ENCODE data around the gene CHURC1.

The CHURC1 gene
- 104 to 148 reads per million in 2 donors for total RNA-seq

GRCh38 chr14:64914237-64915028 is at the start of gene CHURC1:
CHURC1 (plus strand) TSS chr14:64914455; CDS start chr14:64914496, 41 bp downstream.
- DNase-seq: peak; percentile 58

- DNase-seq: no peak
Measured at GRCh38 chr14:64865109-64865508, 49.1 kb upstream of the CHURC1 start.

GRCh38 chr14:64865992-64866391 is 48.3 kb upstream of the CHURC1 start:
- no peak for DNase-seq

GRCh38 chr14:64867182-64867581 is 47.1 kb upstream of the CHURC1 start:
- no peak for DNase-seq

GRCh38 chr14:64868379-64868778 is 45.9 kb upstream of the CHURC1 start:
- DNase-seq: no peak

- no peak for DNase-seq
Measured at GRCh38 chr14:64868841-64869240, 45.4 kb upstream of the CHURC1 start.

GRCh38 chr14:64870160-64870559 is 44.1 kb upstream of the CHURC1 start:
- no peak for DNase-seq

- no peak for DNase-seq
Measured at GRCh38 chr14:64871344-64871743, 42.9 kb upstream of the CHURC1 start.

- no peak for DNase-seq
Measured at GRCh38 chr14:64873506-64874219, 40.6 kb upstream of the CHURC1 start.

GRCh38 chr14:64875350-64875749 is 38.9 kb upstream of the CHURC1 start:
- DNase-seq: no peak

GRCh38 chr14:64877846-64878245 is 36.4 kb upstream of the CHURC1 start:
- DNase-seq: no peak

- DNase-seq: no peak
Measured at GRCh38 chr14:64878837-64879634, 35.2 kb upstream of the CHURC1 start.

GRCh38 chr14:64879635-64880220 is 34.5 kb upstream of the CHURC1 start, which contains the start of gene SPTB:
SPTB (minus strand) TSS chr14:64879907; CDS start chr14:64823094, 56,813 bp downstream.
- peak; percentile 40 for DNase-seq

- peak; percentile 26 for DNase-seq
Measured at GRCh38 chr14:64880221-64881121, 33.8 kb upstream of the CHURC1 start.

GRCh38 chr14:64885559-64885958 is 28.7 kb upstream of the CHURC1 start:
- no peak for DNase-seq

- DNase-seq: no peak
Measured at GRCh38 chr14:64889352-64889751, 24.9 kb upstream of the CHURC1 start.

GRCh38 chr14:64891173-64891838 is 22.9 kb upstream of the CHURC1 start:
- no peak for DNase-seq

GRCh38 chr14:64891839-64892375 is 22.3 kb upstream of the CHURC1 start:
- DNase-seq: no peak

GRCh38 chr14:64899958-64900357 is 14.3 kb upstream of the CHURC1 start:
- DNase-seq: no peak

GRCh38 chr14:64906022-64906421 is 8.2 kb upstream of the CHURC1 start:
- no peak for DNase-seq

Measured in activated gamma-delta T cell (primary cell).